Loucy (cell line): Measurements from ENCODE around the gene SERTAD1.
"Not testable (repeated sequence)": the region's sequence is repeated elsewhere in the genome, so short reads cannot be mapped to it uniquely, and the experiment has no call there.

ENCODE experiments used
- H2AFZ ChIP-seq: fragments of 200-600 bp; sonication (generic); 2 replicates; pipeline ENCODE4 v1.6.0; 2016; ENCODE audit warnings: antibody characterized with exemption, mild to moderate bottlenecking, low read length, moderate library complexity
- H3F3A ChIP-seq: fragments of 200-600 bp; 2 replicates; pipeline ENCODE4 v1.6.0; 2016; ENCODE audit warnings: antibody characterized with exemption, low read depth, mild to moderate bottlenecking
- H3K27me3 ChIP-seq: fragments of 200-600 bp; sonication (generic); 2 replicates; pipeline ENCODE4 v1.6.1; 2014; ENCODE audit warnings: low read length, mild to moderate bottlenecking; ENCODE audit not compliant: insufficient read depth, poor library complexity, severe bottlenecking
- H3K36me3 ChIP-seq: fragments of 200-600 bp; sonication (generic); 2 replicates; pipeline ENCODE4 v1.6.1; 2016; ENCODE audit warnings: low read length; ENCODE audit not compliant: insufficient read depth
- H3K4me1 ChIP-seq: fragments of 200-600 bp; sonication (generic); 2 replicates; pipeline ENCODE4 v1.5.1; 2014; ENCODE audit warnings: low read length, mild to moderate bottlenecking; ENCODE audit not compliant: insufficient read depth, poor library complexity, severe bottlenecking
- H3K4me2 ChIP-seq: fragments of 200-600 bp; sonication (generic); 2 replicates; pipeline ENCODE4 v1.6.0; 2014; ENCODE audit warnings: antibody characterized with exemption, low read length, low read depth, mild to moderate bottlenecking; ENCODE audit not compliant: poor library complexity, severe bottlenecking
- H3K4me3 ChIP-seq: fragments of 200-600 bp; sonication (generic); 2 replicates; pipeline ENCODE4 v1.5.1; 2014; ENCODE audit warnings: low read length, mild to moderate bottlenecking, mixed read lengths; ENCODE audit not compliant: poor library complexity, severe bottlenecking
- H3K79me2 ChIP-seq: fragments of 200-600 bp; sonication (generic); 2 replicates; pipeline ENCODE4 v1.6.1; 2014; ENCODE audit warnings: low read length; ENCODE audit not compliant: insufficient read depth
- H3K9ac ChIP-seq: fragments of 200-600 bp; sonication (generic); 2 replicates; pipeline ENCODE4 v1.6.0; 2014; ENCODE audit warnings: mild to moderate bottlenecking, low read depth, low read length, moderate library complexity; ENCODE audit not compliant: poor library complexity, severe bottlenecking
- H3K9me2 ChIP-seq: fragments of 200-600 bp; sonication (generic); replicated peaks from 2 replicates; pipeline ENCODE4 v1.6.1; 2016; ENCODE audit warnings: low read depth, low read length, mixed read lengths
- H3K9me3 ChIP-seq: fragments of 200-600 bp; sonication (generic); 2 replicates; pipeline ENCODE4 v1.6.1; 2014; ENCODE audit warnings: mild to moderate bottlenecking, antibody characterized with exemption, low read length, low read depth; ENCODE audit not compliant: insufficient read depth
- H4K20me1 ChIP-seq: fragments of 200-600 bp; sonication (generic); 2 replicates; pipeline ENCODE4 v1.6.0; 2014; ENCODE audit warnings: antibody characterized with exemption, low read length, mild to moderate bottlenecking; ENCODE audit not compliant: insufficient read depth, poor library complexity, severe bottlenecking
- EZH2phosphoT487 ChIP-seq: fragments of 200-600 bp; IDR thresholded peaks from 2 replicates; pipeline ENCODE4 v1.6.1; 2018; ENCODE audit warnings: antibody characterized with exemption, mild to moderate bottlenecking, moderate library complexity, borderline replicate concordance
- TF ChIP-seq, protein P1 (sequence below): fragments of 200-600 bp; sonication (generic); conservative IDR thresholded peaks from 2 replicates; pipeline ENCODE4 v1.5.1; 2014; ENCODE audit warnings: mild to moderate bottlenecking, antibody characterized with exemption, low read length

The SERTAD1 gene

DNA sequence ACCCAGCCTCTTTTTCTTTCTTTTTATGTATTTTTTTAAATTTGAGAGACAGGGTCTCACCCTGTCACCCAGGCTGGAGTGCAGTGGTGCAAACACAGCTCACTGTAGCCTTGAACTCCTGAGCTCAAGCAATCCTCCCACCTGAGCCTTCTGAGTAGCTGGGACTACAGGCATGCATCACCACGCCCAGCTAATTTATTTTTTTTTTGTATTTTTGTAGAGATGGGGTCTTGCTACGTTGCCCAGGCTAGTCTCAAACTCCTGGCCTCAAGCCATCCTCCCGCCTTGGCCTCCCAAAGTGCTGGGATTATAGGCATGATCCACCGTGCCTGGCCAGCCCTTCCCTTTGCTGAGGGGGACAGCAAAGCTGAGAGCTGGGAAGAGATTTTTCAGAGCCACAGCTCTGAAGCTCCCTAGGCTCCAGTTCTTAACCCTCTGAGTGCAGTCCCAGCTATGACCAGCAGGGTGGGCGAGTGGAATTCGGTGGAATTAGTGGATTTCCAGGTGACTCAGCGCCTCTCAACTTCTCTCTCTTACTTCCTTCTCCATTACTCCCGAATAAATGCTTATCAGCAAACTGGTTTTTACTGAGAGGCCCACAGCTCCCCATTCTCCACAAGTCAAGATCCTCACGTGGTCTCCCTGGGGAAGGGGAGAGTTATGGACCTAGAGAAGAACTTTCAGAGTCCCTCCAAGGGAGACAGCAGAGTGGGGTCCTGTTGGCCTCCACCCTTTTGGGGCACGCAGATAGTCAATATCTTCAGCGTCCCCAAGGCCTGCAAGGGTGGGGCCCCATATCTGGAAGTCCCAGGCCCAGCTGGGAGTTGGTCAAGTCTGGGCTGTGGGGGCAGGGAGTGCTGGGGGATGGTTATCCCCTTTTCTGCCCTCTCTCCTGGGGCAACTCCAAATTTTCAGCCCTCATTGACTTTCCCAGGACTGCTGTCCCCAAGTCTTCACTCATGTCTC is 38.5 kb upstream of the SERTAD1 start:
- Histone ChIP-seq H3K4me1 (peaks cover 13% of the 10 kb centered on the region), H4K20me1 (no peaks in the 10 kb centered on the region), H3K36me3 (no peaks in the 10 kb centered on the region), H3K27me3 (no peaks in the 10 kb centered on the region), H3K79me2 (no peaks in the 10 kb centered on the region), H3K4me3 (peak overlapping the region; percentile 75), H3K9me2 (no peaks in the 10 kb centered on the region), H3K9me3 (no peaks in the 10 kb centered on the region), H3K4me2 (peak overlapping the region; percentile 73), H3F3A (no peaks in the 10 kb centered on the region), H2AFZ (peak overlapping the region; percentile 62), H3K9ac (peak overlapping the region; percentile 65)
- TF ChIP-seq, protein P1, sequence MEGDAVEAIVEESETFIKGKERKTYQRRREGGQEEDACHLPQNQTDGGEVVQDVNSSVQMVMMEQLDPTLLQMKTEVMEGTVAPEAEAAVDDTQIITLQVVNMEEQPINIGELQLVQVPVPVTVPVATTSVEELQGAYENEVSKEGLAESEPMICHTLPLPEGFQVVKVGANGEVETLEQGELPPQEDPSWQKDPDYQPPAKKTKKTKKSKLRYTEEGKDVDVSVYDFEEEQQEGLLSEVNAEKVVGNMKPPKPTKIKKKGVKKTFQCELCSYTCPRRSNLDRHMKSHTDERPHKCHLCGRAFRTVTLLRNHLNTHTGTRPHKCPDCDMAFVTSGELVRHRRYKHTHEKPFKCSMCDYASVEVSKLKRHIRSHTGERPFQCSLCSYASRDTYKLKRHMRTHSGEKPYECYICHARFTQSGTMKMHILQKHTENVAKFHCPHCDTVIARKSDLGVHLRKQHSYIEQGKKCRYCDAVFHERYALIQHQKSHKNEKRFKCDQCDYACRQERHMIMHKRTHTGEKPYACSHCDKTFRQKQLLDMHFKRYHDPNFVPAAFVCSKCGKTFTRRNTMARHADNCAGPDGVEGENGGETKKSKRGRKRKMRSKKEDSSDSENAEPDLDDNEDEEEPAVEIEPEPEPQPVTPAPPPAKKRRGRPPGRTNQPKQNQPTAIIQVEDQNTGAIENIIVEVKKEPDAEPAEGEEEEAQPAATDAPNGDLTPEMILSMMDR: peak; percentile 74
- TF ChIP-seq EZH2phosphoT487: no peak

DNA sequence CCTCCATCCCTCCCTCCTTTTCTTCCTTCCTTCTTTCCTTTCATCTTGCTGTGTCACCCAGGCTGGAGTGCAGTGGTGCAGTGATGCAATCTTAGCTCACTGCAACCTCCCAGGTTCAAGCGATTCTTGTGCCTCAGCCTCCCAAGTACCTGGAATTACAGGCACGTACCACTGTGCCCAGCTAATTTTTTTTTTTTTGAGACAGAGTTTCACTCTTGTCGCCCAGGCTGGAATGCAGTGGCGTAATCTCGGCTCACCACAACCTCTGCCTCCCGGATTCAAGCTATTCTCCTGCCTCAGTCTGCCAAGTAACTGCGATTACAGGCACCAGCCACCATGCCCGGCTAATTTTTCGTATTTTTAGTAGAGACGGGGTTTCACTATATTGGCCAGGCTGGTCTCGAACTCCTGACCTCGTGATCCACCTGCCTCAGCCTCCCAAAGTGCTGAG is 37.8 kb upstream of the SERTAD1 start:
- H3K4me2 ChIP-seq, H4K20me1 ChIP-seq, H3F3A ChIP-seq, H3K27me3 ChIP-seq, H3K9me2 ChIP-seq, H3K36me3 ChIP-seq, H3K9me3 ChIP-seq, H3K9ac ChIP-seq, H2AFZ ChIP-seq, H3K4me3 ChIP-seq, H3K79me2 ChIP-seq: not testable (repeated sequence)
- H3K4me1 ChIP-seq: peaks cover 13% of the 10 kb centered on the region

DNA sequence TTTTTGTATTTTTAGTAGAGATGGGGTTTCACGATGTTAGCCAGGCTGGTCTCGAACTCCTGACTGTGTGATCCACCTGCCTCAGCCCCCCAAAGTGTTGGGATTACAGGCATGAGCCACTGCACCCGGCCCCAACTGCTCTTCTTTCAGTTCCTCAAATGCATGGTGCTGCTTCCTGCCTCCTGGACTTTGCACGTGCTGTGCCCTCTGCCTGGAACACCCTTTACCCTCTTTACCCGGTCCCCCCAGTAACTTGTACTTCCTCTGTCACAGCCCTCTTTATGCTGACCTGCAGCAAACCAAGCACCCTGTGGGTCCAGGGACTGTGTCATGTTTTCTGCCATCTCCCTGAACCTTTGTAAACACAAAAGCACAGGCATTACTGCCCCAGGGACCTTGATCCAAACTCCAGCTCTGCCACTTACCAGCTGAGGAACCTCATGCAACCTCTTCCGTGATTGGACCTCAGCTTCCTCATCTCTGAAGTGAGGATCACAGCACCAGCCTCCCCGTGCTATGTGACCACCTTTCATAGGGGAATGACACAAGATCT is 36.0 kb upstream of the SERTAD1 start:
- no peak overlapping the region for H3K4me2 ChIP-seq
- no peaks in the 10 kb centered on the region for H3K27me3 ChIP-seq
- H3K9me2 ChIP-seq: no peaks in the 10 kb centered on the region
- H3F3A ChIP-seq: no peaks in the 10 kb centered on the region
- H3K9me3 ChIP-seq: no peaks in the 10 kb centered on the region
- no peak overlapping the region for H3K9ac ChIP-seq
- H3K79me2 ChIP-seq: no peaks in the 10 kb centered on the region
- no peak overlapping the region for H3K4me3 ChIP-seq
- no peaks in the 10 kb centered on the region for H4K20me1 ChIP-seq
- no peak overlapping the region for H2AFZ ChIP-seq
- H3K4me1 ChIP-seq: peaks cover 13% of the 10 kb centered on the region
- H3K36me3 ChIP-seq: no peaks in the 10 kb centered on the region
- TF ChIP-seq EZH2phosphoT487: no peak
- TF ChIP-seq, protein P1: no peak
